ENCODE results near the gene EAF1. TPM values are rescaled to one million over a fixed set of nuclear protein-coding genes. Genes with fewer than 3 reads are reported as not detected.
"Not testable (repeated sequence)": the region's sequence is repeated elsewhere in the genome, so short reads cannot be mapped to it uniquely, and the experiment has no call there.

EAF1 gene
- total RNA-seq, 2 donors from 2014 or later: 24.9 to 28.0 TPM

DNA sequence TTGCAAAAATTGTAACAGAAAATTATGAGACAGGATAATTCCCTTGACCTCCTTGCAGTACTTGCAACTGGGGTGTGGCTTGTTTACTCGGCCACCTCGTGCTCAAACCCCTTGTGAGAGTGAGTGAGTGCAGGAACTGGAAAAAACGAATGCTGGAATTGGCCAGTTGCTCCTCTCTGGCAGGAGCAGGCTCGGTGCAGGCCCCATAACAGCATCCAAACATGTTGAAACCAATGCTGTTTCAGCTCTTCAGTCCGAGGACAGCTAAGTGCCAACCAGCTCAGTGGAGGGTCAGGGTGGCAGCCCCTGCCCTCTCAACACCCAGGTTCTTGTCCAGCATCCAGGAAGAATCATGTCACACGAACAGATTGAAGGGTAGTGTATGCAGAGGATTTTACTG is 36.9 kb upstream of the EAF1 start:
- peak overlapping the region in 1 of 2 donors; percentile 5 for H3K9ac ChIP-seq (ENCODE audit: low read depth in 2 of 2, low read length in 2 of 2)
- DNase-seq: no peak
- no peak overlapping the region for H3K4me3 ChIP-seq
- intact Hi-C loops (cut with DNase I): no loop called here
- no peaks in the 10 kb centered on the region for H3K4me1 ChIP-seq
- TF ChIP-seq, protein P1, sequence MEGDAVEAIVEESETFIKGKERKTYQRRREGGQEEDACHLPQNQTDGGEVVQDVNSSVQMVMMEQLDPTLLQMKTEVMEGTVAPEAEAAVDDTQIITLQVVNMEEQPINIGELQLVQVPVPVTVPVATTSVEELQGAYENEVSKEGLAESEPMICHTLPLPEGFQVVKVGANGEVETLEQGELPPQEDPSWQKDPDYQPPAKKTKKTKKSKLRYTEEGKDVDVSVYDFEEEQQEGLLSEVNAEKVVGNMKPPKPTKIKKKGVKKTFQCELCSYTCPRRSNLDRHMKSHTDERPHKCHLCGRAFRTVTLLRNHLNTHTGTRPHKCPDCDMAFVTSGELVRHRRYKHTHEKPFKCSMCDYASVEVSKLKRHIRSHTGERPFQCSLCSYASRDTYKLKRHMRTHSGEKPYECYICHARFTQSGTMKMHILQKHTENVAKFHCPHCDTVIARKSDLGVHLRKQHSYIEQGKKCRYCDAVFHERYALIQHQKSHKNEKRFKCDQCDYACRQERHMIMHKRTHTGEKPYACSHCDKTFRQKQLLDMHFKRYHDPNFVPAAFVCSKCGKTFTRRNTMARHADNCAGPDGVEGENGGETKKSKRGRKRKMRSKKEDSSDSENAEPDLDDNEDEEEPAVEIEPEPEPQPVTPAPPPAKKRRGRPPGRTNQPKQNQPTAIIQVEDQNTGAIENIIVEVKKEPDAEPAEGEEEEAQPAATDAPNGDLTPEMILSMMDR (IDR thresholded peaks at IDR 0.05): no peak
- no peaks in the 10 kb centered on the region for H3K36me3 ChIP-seq
- no peaks in the 10 kb centered on the region for H3K27me3 ChIP-seq
- H3K9me3 ChIP-seq: no peaks in the 10 kb centered on the region
- H3K27ac ChIP-seq: no peak overlapping the region

GRCh38 chr3:15391007-15391406 is 36.4 kb upstream of the EAF1 start:
- intact Hi-C loops (cut with DNase I): no loop called here
- H3K4me1 ChIP-seq: no peaks in the 10 kb centered on the region
- TF ChIP-seq, protein P1 (IDR thresholded peaks at IDR 0.05): no peak

GRCh38 chr3:15393252-15393651 is 34.1 kb upstream of the EAF1 start:
- DNase-seq; H3K9ac ChIP-seq (ENCODE audit: low read depth in 2 of 2, low read length in 2 of 2); H3K27me3 ChIP-seq; H3K4me1 ChIP-seq; H3K9me3 ChIP-seq; H3K27ac ChIP-seq; H3K36me3 ChIP-seq; H3K4me3 ChIP-seq; intact Hi-C loops (cut with DNase I): not testable (repeated sequence)

More at GRCh38 chr3:15391007-15391406, 36.4 kb upstream of the EAF1 start:
- Histone ChIP-seq H3K4me3 (no peak overlapping the region), H3K36me3 (no peaks in the 10 kb centered on the region), H3K9ac (ENCODE audit: low read depth in 2 of 2, low read length in 2 of 2) (no peak overlapping the region), H3K9me3 (no peaks in the 10 kb centered on the region), H3K27me3 (no peaks in the 10 kb centered on the region), H3K27ac (no peak overlapping the region)
- no peak for DNase-seq

DNA sequence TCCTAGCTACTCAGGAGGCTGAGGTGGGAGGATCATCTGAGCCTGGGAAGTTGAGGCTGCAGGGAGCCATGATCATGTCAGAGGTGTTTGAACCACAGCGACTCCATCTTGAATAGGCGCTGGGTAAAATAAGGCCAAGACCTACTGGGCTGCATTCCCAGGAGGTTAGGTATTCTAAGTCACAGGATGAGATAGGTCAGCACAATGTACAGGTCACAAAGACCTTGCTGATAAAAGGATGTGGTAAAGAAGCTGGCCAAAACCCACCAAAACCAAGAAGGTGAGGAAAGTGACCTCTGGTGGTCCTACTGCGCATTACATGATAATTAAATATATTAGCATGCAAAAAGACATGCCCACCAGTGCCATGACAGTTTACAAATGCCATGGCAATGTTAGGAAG is 28.7 kb upstream of the EAF1 start:
- H3K9me3 ChIP-seq; intact Hi-C loops (cut with DNase I); DNase-seq: not testable (repeated sequence)

GRCh38 chr3:15399970-15400369 is 27.4 kb upstream of the EAF1 start:
- intact Hi-C loops (cut with DNase I): no loop called here
- Histone ChIP-seq H3K9ac (ENCODE audit: low read depth in 2 of 2, low read length in 2 of 2) (no peak overlapping the region), H3K9me3 (no peaks in the 10 kb centered on the region), H3K4me1 (no peaks in the 10 kb centered on the region), H3K27me3 (no peaks in the 10 kb centered on the region), H3K4me3 (no peak overlapping the region), H3K36me3 (no peaks in the 10 kb centered on the region), H3K27ac (no peak overlapping the region)
- no peak for DNase-seq
- TF ChIP-seq, protein P1 (IDR thresholded peaks at IDR 0.05): no peak

More for the DNA sequence above, 28.7 kb upstream of the EAF1 start:
- not testable (repeated sequence) for H3K4me1 ChIP-seq; H3K36me3 ChIP-seq; H3K27ac ChIP-seq; H3K27me3 ChIP-seq; H3K9ac ChIP-seq (ENCODE audit: low read depth in 2 of 2, low read length in 2 of 2); H3K4me3 ChIP-seq

- Histone ChIP-seq H3K27me3 (no peaks in the 10 kb centered on the region), H3K9ac (ENCODE audit: low read depth in 2 of 2, low read length in 2 of 2) (no peak overlapping the region), H3K36me3 (no peaks in the 10 kb centered on the region), H3K4me1 (no peaks in the 10 kb centered on the region), H3K9me3 (no peaks in the 10 kb centered on the region), H3K27ac (no peak overlapping the region), H3K4me3 (no peak overlapping the region)
- intact Hi-C loops (cut with DNase I): no loop called here
- TF ChIP-seq, protein P1 (IDR thresholded peaks at IDR 0.05): no peak
- DNase-seq: no peak
Measured at GRCh38 chr3:15401936-15402335, 25.5 kb upstream of the EAF1 start.

GRCh38 chr3:15403495-15403894 is 23.9 kb upstream of the EAF1 start:
- Histone ChIP-seq H3K4me1 (no peaks in the 10 kb centered on the region), H3K9ac (ENCODE audit: low read depth in 2 of 2, low read length in 2 of 2) (no peak overlapping the region), H3K27me3 (no peaks in the 10 kb centered on the region), H3K4me3 (no peak overlapping the region), H3K36me3 (no peaks in the 10 kb centered on the region), H3K9me3 (no peaks in the 10 kb centered on the region), H3K27ac (no peak overlapping the region)
- TF ChIP-seq, protein P1 (IDR thresholded peaks at IDR 0.05): no peak
- intact Hi-C loops (cut with DNase I): no loop called here
- DNase-seq: no peak
